ENCODE measurements around the gene FRMD4B.

- TF ChIP-seq POLR2A (IDR thresholded peaks at IDR 0.05; ENCODE audit: low read depth, low read length), result no peak
- TF ChIP-seq POLR2AphosphoS5 (IDR thresholded peaks at IDR 0.05; ENCODE audit: low read depth, low read length), result no peak
- TF ChIP-seq TAF1 (IDR thresholded peaks at IDR 0.05; ENCODE audit: low read depth, low read length), result no peak
- no peak for TF ChIP-seq POU2F2 (IDR thresholded peaks at IDR 0.05; ENCODE audit: low read depth, low read length)
- no peak for TF ChIP-seq PAX5 (IDR thresholded peaks at IDR 0.05; ENCODE audit: insufficient read depth, low read length, severe bottlenecking)
- TF ChIP-seq SPI1 (IDR thresholded peaks at IDR 0.05; ENCODE audit: low read depth, low read length), result no peak
Observed at GRCh38 chr3:69360690-69361089, 25.2 kb downstream of the FRMD4B start.
